ENCODE results near the gene MIPOL1. TPM values are rescaled to one million over a fixed set of nuclear protein-coding genes. Genes with fewer than 3 reads are reported as not detected.
"Not testable (repeated sequence)": the region's sequence is repeated elsewhere in the genome, so short reads cannot be mapped to it uniquely, and the experiment has no call there.

MIPOL1 gene
- total RNA-seq, 1 donor from 2014 or later, result 8.4 TPM

GRCh38 chr14:37213016-37213415 lies 15.3 kb downstream of the MIPOL1 start:
- no peak for DNase-seq
- intact Hi-C loops (cut with DNase I), result no loop called here
- ATAC-seq (ENCODE audit: poor library complexity), result no peak

- ATAC-seq (ENCODE audit: poor library complexity), result no peak
- intact Hi-C loops (cut with DNase I), result no loop called here
Observed at GRCh38 chr14:37215345-37215744, 17.6 kb downstream of the MIPOL1 start.

GRCh38 chr14:37221073-37221472 lies 23.3 kb downstream of the MIPOL1 start:
- intact Hi-C loops (cut with DNase I), result no loop called here
- ATAC-seq (ENCODE audit: poor library complexity), result no peak
- DNase-seq, result no peak

More at GRCh38 chr14:37215345-37215744, 17.6 kb downstream of the MIPOL1 start:
- DNase-seq, result no peak

- intact Hi-C loops (cut with DNase I), result no loop called here
- no peak for ATAC-seq (ENCODE audit: poor library complexity)
- DNase-seq, result no peak
Observed at GRCh38 chr14:37223947-37224474, 26.3 kb downstream of the MIPOL1 start.

- intact Hi-C loops (cut with DNase I); DNase-seq; ATAC-seq (ENCODE audit: poor library complexity): not testable (repeated sequence)
Observed at GRCh38 chr14:37225668-37226067, 27.9 kb downstream of the MIPOL1 start.

GRCh38 chr14:37230551-37231194 lies 32.9 kb downstream of the MIPOL1 start:
- intact Hi-C loops (cut with DNase I), result no loop called here
- DNase-seq (no peak), ATAC-seq (ENCODE audit: poor library complexity) (peak; percentile 58)

GRCh38 chr14:37232907-37233481 lies 35.3 kb downstream of the MIPOL1 start:
- ATAC-seq (ENCODE audit: poor library complexity) (no peak), DNase-seq (no peak)
- intact Hi-C loops (cut with DNase I), result no loop called here

GRCh38 chr14:37234222-37234621 lies 36.5 kb downstream of the MIPOL1 start:
- no peak for ATAC-seq (ENCODE audit: poor library complexity)
- intact Hi-C loops (cut with DNase I), result no loop called here

GRCh38 chr14:37236044-37236443 lies 38.3 kb downstream of the MIPOL1 start:
- intact Hi-C loops (cut with DNase I), result not testable (repeated sequence)

More at GRCh38 chr14:37234222-37234621, 36.5 kb downstream of the MIPOL1 start:
- DNase-seq, result no peak

GRCh38 chr14:37237094-37237493 lies 39.4 kb downstream of the MIPOL1 start:
- intact Hi-C loops (cut with DNase I), result no loop called here
- DNase-seq (no peak), ATAC-seq (ENCODE audit: poor library complexity) (no peak)

More at GRCh38 chr14:37236044-37236443, 38.3 kb downstream of the MIPOL1 start:
- not testable (repeated sequence) for ATAC-seq (ENCODE audit: poor library complexity); DNase-seq

GRCh38 chr14:37237735-37238200 lies 40.0 kb downstream of the MIPOL1 start:
- DNase-seq, result no peak
- ATAC-seq (ENCODE audit: poor library complexity), result no peak
- intact Hi-C loops (cut with DNase I), result no loop called here

- DNase-seq, result no peak
- ATAC-seq (ENCODE audit: poor library complexity), result no peak
- intact Hi-C loops (cut with DNase I), result no loop called here
Observed at GRCh38 chr14:37241198-37241597, 43.5 kb downstream of the MIPOL1 start.

- ATAC-seq (ENCODE audit: poor library complexity) (peak; percentile 43), DNase-seq (no peak)
- intact Hi-C loops (cut with DNase I), result loop anchor here (5.0 kb wide), 1 partner anchor 631 kb away; no protein-coding TSS in a partner anchor
Observed at GRCh38 chr14:37246427-37246829, 48.7 kb downstream of the MIPOL1 start.

GRCh38 chr14:37247791-37248461 lies 50.2 kb downstream of the MIPOL1 start:
- DNase-seq (no peak), ATAC-seq (ENCODE audit: poor library complexity) (no peak)
- intact Hi-C loops (cut with DNase I), result loop anchor here (5.0 kb wide), 1 partner anchor 629 kb away; no protein-coding TSS in a partner anchor

- DNase-seq (no peak), ATAC-seq (ENCODE audit: poor library complexity) (no peak)
- intact Hi-C loops (cut with DNase I), result no loop called here
Observed at GRCh38 chr14:37251775-37252174, 54.0 kb downstream of the MIPOL1 start.

- DNase-seq (no peak), ATAC-seq (ENCODE audit: poor library complexity) (no peak)
- intact Hi-C loops (cut with DNase I), result no loop called here
Observed at GRCh38 chr14:37252434-37252833, 54.7 kb downstream of the MIPOL1 start.

- intact Hi-C loops (cut with DNase I), result no loop called here
- DNase-seq, result no peak
- no peak for ATAC-seq (ENCODE audit: poor library complexity)
Observed at GRCh38 chr14:37253905-37254304, 56.2 kb downstream of the MIPOL1 start.

GRCh38 chr14:37254411-37254947 lies 56.7 kb downstream of the MIPOL1 start:
- ATAC-seq (ENCODE audit: poor library complexity) (no peak), DNase-seq (no peak)
- intact Hi-C loops (cut with DNase I), result no loop called here

GRCh38 chr14:37257501-37258070 lies 59.8 kb downstream of the MIPOL1 start:
- no peak for ATAC-seq (ENCODE audit: poor library complexity)
- DNase-seq, result no peak
- intact Hi-C loops (cut with DNase I), result no loop called here

All from Right ventricle myocardium superior (tissue), 1 donor.